GM12891 (cell line): ENCODE data around the gene PIAS1.

Experiments used
- POLR2A ChIP-seq: IDR thresholded peaks from 2 replicates; pipeline ENCODE4 v1.6.1; 2011; ENCODE audit warnings: low read depth, low read length, control low read depth
- POLR2AphosphoS5 ChIP-seq: IDR thresholded peaks from 2 replicates; pipeline ENCODE4 v1.6.1; 2011; ENCODE audit warnings: low read depth, low read length, control low read depth

DNA sequence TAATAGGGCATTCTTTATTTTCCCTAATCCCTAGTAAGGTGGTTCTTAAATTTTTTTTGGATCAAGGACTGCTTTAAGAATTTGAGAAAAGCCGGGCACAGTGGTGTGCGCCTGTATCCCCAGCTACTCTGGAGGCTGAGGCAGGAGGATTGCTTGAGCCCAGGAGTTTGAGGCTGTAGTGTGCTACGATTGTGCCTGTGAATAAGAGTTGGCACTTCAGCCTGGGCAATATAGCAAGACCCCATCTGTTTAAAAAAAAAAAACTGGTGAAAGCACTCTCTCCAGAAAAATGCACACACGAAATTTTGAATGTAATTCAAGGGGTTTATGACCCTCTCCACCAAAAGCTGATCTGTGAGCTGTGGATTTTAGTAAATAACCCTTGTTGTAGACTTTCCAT is 119.0 kb downstream of the PIAS1 start:
- TF ChIP-seq POLR2A = no peak
- no peak for TF ChIP-seq POLR2AphosphoS5
